T-helper 17 cell (primary cell): ENCODE measurements around the gene MAGEB18. TPM values are rescaled to one million over a fixed set of nuclear protein-coding genes. Genes with fewer than 3 reads are reported as not detected.

Experiments used
- ATAC-seq: fragments of 150-1000 bp; cut with Tn5 transposase; 2 replicates; pipeline ENCODE4 v1.10.0; 2021; ENCODE audit warnings: mild to moderate bottlenecking, moderate library complexity
- DNase-seq, 3 donors: peaks; one replicate each; pipeline versions ENCODE4 v3.0.0 to v3.0.0-alpha.2; 2020 to 2021
- H3K9me3 ChIP-seq: one replicate; pipeline ENCODE4 v1.7.0; 2013; ENCODE audit warnings: low read length, mild to moderate bottlenecking; ENCODE audit not compliant: control insufficient read depth, poor library complexity, severe bottlenecking
- H3K27ac Mint-ChIP-seq: one replicate; pipeline ENCODE4 v1.8.0; 2022; ENCODE audit warnings: mild to moderate bottlenecking, moderate library complexity, mixed read lengths
- H3K27me3 Mint-ChIP-seq: one replicate; pipeline ENCODE4 v1.8.0; 2022; ENCODE audit warnings: mixed read lengths
- H3K36me3 Mint-ChIP-seq: one replicate; pipeline ENCODE4 v1.8.0; 2022; ENCODE audit warnings: low read depth, mixed read lengths
- H3K4me1 Mint-ChIP-seq: one replicate; pipeline ENCODE4 v1.8.0; 2022; ENCODE audit warnings: mild to moderate bottlenecking, mixed read lengths
- H3K4me3 Mint-ChIP-seq: one replicate; pipeline ENCODE4 v1.8.0; 2022; ENCODE audit warnings: mild to moderate bottlenecking, moderate library complexity, mixed read lengths
- total RNA-seq, 4 donors: library from RNA in 2 of 4; stranded (reverse) in 2 of 4; gene quantifications; one replicate each; pipeline ENCODE4 v1.2.3 and lab custom pipeline; 2022 to 2026

The MAGEB18 gene
- total RNA-seq (not detected), total RNA-seq (lab: John Stamatoyannopoulos, UW) (0 reads per million in 2 donors)

DNA sequence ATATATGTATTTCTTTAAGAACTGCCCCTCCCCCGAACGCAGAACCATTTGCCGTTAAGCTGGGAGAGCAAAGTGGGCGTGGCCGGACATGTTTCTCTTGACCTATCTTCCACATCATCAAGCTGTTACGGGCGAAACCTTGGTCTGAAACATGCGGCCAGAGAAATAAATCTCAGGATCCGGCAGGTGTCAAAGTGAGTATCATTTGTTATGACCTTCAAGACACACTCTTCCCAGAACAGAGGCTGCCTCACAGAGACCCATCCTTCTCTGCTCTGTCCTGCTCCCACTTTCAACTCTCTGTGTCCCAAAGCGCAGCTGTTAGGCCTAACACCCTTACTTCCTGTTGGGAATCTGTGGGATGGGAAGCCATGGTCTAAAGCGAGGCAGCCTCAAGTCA lies at the start of gene MAGEB18:
TSS of gene MAGEB18 (plus strand) at position 70 of the 400 bp plus-strand sequence. CDS start 643 bp downstream, outside the sequence.
- H3K9me3 ChIP-seq: no peaks in the 10 kb centered on the region
- no peak within 1 kb of the TSS for H3K4me3 Mint-ChIP-seq
- no peaks in the 10 kb centered on the region for H3K27me3 Mint-ChIP-seq
- no peak for DNase-seq
- H3K27ac Mint-ChIP-seq: no peak within 1 kb of the TSS
- H3K36me3 Mint-ChIP-seq: no peaks in the 10 kb centered on the region
- ATAC-seq: no peak
- H3K4me1 Mint-ChIP-seq: no peaks in the 10 kb centered on the region

DNA sequence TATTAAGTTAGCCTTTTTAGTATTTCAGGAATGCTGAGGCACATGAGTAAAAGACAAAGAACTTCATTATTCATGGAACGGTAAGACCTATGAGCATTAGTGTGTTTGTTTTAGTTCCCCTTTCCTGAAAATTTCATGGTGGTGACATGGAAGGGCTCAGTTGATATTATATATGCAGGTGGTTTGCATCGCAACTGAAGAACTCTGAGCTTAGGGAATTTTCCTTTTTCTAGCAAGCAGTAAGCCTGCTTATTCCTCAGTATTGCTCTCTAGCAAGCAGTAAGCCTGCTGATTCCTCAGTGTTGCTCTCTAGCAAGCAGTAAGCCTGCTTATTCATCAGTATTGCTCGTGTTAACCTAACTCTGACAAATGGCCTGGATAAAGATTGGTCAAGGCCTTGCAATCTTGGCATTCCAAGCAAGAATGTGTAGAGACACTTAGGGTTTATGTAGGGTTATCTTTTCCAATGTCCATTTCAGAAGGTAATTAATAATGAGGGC lies 37.7 kb upstream of the MAGEB18 start:
- Mint-ChIP-seq H3K36me3 (no peaks in the 10 kb centered on the region), H3K27ac (no peak overlapping the region), H3K4me3 (no peak overlapping the region), H3K4me1 (no peaks in the 10 kb centered on the region), H3K27me3 (no peaks in the 10 kb centered on the region)
- DNase-seq (no peak), ATAC-seq (no peak)
- no peaks in the 10 kb centered on the region for H3K9me3 ChIP-seq

DNA sequence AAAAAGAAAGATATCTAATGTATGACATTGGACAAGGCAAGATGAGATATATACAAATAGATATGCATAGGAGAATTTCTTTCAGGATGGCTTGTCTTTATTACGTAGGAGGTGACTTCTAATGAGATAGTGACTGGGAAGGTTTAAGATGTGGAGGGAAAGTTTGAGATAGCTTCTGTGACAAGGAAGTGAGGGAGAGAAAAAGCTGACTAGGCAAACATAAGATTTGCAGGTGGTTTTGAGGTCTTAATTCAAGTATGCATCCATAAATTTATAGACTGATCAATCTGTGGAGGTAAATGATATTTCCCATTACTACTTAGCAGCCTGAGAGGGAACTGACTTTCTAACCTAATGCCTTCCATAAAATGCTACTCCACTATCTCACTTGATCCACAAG lies 29.0 kb upstream of the MAGEB18 start:
- Mint-ChIP-seq H3K4me1 (no peaks in the 10 kb centered on the region), H3K27ac (no peak overlapping the region), H3K4me3 (no peak overlapping the region), H3K36me3 (no peaks in the 10 kb centered on the region), H3K27me3 (no peaks in the 10 kb centered on the region)
- H3K9me3 ChIP-seq: no peaks in the 10 kb centered on the region
- no peak for ATAC-seq
- DNase-seq: no peak

DNA sequence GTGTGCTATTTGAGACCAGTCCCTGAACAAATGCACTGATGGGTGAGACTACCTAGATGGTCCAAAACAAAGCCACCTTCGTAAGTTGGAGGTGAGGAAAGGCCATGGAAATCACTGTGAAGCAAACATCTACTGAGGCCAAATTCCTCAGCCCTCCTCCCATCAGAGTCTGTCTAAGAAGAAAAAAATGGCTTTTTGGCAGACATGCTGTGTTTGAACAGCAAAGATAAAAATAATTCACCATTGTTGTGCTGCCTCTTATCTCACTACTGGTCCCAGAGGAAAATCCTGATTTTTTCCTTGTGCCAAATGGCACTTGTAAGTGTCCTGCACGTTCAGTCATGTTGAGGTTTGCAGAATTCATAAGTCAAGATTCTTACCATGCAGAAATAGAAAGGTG lies 7.9 kb downstream of the MAGEB18 start:
- no peaks in the 10 kb centered on the region for H3K4me1 Mint-ChIP-seq
- H3K27me3 Mint-ChIP-seq: no peaks in the 10 kb centered on the region
- no peak for ATAC-seq
- H3K27ac Mint-ChIP-seq: no peak overlapping the region
- H3K4me3 Mint-ChIP-seq: no peak overlapping the region
- H3K9me3 ChIP-seq: no peaks in the 10 kb centered on the region
- DNase-seq: no peak
- no peaks in the 10 kb centered on the region for H3K36me3 Mint-ChIP-seq

DNA sequence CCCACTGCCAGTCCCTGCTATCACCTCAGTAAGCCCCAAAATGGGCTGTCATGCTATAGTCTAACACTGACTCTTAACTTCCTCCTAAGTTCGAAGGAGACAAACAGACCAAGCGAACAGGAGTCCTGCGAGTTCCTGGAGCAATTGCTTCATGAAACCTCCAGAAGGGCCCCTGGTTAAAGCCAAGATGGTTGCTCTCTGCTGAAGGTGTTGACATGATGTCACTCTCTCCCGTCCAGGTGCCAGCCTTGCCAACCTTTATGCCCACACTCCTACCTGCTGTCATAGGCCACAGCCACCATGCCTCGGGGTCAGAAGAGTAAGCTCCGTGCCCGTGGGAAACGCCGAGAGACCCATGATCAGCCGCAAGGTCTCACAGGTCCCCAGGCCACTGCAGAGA lies 22.2 kb downstream of the MAGEB18 start, which contains the start of gene MAGEB6B:
TSS of gene MAGEB6B (plus strand) at position 301 of the 400 bp plus-strand sequence. CDS start at position 301, 0 bp downstream.
- ATAC-seq: no peak
- Mint-ChIP-seq H3K4me1 (no peaks in the 10 kb centered on the region), H3K27ac (no peak within 1 kb of the TSS), H3K36me3 (no peaks in the 10 kb centered on the region), H3K4me3 (no peak within 1 kb of the TSS), H3K27me3 (no peaks in the 10 kb centered on the region)
- DNase-seq: no peak
- H3K9me3 ChIP-seq: no peaks in the 10 kb centered on the region

Other genes with a start within 250 kb of the MAGEB18 start
- not detected for gene MAGEB6B, start 22.3 kb downstream of the MAGEB18 start, total RNA-seq
- not detected for gene MAGEB6, start 54.1 kb downstream of the MAGEB18 start, total RNA-seq
- gene MAGEB5, start 77.8 kb downstream of the MAGEB18 start, total RNA-seq: not detected